ENCODE data around the gene CPM.

The CPM gene

GRCh38 chr12:68932961-68933893 is at the start of gene CPM:
Gene CPM, minus strand, starts transcription at chr12:68933171. Its CDS starts 334 bp downstream, at chr12:68932837.
- peak; percentile 75 for DNase-seq

DNA sequence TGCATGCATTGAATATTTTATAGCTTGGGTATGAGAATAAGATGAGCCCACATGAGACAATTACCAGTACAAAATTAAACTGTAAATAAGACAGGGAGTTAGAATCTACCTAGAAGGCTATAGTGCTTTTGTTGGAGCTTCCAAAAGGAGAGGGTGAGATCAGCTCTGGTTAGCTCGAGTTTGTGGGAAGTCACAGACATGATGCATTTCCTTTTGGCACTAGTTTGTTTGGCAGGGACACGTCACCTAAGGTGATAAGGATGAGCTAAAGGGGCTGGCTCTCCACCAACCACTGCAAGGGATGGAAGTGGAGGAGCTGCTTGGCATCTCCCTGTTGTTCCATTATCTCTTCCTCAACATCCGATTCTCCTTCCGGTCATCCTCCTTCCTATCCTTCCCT is 48.5 kb upstream of the CPM start:
- DNase-seq, result no peak

- DNase-seq, result no peak
Observed at GRCh38 chr12:68980476-68981212, 47.7 kb upstream of the CPM start.

DNA sequence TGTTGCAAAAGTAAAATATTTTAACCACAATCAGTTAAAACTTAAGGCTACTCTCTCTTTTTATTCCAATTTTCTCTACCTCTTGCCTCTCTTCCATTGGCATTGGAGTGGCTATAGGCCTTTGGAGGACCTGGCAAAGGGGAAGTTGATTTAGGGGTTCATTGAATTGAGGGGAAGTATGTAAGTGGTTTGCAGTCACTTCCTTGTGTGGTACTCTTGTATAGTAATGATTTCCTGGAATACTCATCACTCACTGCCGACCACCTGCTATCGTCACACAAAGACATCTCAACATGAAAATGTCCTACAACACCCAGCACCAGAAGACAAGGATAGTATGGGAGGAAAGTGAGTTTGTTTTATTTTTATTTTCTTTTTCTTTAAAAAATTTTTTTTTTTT is 45.7 kb upstream of the CPM start:
- no peak for DNase-seq

DNA sequence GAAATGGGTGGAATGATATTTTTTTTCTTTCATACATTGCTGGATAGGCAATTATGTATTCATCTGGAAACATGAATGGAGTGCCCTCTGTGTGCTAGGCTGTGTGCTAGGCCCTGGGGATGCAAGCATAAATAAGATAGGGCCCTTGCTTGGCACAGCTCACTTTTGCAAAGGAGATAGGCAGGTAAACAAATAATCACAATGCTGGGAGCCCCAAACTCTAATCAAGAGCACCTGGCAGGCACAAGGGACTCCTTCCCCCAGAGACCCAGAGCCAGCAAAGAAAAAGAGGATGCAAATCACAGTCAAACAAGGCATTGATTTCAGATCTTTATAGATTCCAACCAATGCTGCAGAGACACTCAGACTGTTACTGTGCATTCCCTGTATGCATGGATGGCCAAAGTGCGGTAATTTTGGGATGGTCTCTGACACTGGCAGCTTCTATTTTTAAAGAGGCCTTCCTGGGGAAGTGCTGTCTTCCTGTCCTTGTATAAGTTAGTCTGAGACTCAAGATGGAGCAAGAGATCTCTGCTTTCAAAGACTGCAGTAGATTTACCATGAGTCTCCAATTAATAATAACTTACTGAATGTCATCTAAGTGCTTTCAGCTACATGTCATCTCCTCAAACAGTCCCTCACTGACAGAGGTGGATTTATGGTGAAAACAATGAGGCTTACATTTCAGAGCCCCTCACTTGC is 45.1 kb upstream of the CPM start:
- no peak for DNase-seq

GRCh38 chr12:68977335-68977734 is 44.4 kb upstream of the CPM start:
- DNase-seq, result no peak

DNA sequence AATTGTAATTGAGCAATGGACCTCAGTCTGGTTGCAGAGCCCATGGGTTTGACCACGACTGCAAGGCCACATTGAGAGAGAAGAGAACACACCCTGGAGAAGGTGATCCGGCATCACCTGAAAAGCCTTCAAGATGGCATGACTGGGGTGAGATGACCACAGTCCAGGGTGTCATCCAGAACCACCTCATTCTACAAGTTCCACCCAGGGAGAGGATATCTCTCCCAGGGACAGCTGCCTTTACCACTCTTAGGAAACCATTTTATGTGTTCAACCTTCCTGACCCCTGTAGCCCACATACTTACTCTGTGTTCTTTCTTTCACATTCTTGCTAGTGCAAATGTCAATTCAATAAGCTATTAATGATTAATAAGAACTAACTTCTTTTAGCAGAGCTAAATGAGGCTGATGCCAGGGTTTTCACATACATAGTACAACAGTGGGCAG is 43.4 kb upstream of the CPM start:
- no peak for DNase-seq

DNA sequence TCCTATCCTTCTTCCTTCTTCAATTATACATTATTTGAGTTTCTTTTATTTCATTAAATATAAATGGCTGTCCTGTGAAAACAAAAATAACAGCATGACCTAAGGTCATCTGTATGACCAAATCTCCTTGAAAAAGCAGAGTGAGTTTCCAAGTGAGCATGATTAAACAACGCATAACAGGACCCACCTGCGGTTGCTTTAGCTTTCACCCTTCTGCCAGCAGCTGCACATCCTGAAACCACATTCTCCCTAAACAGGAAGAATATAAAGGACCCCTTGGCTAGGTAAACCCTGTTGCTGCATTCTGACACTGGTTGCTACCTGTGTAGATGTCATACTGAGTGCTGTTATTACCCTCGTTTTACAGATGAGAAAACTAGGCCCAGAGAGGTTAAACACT is 42.8 kb upstream of the CPM start:
- no peak for DNase-seq

- DNase-seq, result no peak
Observed at GRCh38 chr12:68972595-68972994, 39.6 kb upstream of the CPM start.

- no peak for DNase-seq
Observed at GRCh38 chr12:68971404-68971803, 38.4 kb upstream of the CPM start.

GRCh38 chr12:68970951-68971350 is 38.0 kb upstream of the CPM start:
- DNase-seq, result no peak

DNA sequence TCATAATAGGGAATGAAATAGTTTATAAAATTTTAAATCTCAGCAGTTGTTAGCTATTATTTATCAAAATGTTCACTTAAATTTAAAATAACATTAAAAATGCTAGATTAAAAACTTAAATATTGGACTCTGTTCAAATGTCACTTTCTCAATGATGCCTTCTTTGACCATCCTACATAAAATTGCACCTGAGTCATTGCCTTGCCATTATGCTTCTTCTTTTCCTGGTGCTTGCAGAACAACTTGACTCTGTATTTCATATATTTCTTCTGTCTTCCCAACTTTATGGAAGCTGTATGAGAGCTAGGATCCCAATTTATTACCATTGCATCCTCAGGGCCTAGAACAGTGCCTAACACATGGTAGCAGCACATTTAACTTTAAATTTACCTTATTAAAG is 37.3 kb upstream of the CPM start:
- no peak for DNase-seq

DNA sequence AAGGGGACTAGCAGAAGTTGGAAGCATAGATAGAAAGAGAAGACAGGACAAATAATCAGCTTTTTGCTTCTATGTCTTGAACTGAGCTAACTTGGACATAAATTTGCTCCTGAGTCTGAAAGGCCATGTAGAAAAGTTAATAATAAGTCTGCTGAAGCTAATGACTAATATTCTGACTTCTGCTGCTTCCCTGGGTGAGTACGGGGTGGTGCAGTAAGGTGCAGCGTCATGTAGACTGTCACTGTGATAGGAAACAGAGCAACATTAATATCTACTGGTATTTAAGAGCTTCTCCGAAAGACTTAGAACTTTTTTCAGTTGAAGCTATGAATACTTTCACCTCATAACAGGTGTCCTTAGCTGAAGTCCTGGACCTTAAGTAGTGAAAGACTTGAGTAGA is 34.1 kb upstream of the CPM start:
- DNase-seq, result no peak

DNA sequence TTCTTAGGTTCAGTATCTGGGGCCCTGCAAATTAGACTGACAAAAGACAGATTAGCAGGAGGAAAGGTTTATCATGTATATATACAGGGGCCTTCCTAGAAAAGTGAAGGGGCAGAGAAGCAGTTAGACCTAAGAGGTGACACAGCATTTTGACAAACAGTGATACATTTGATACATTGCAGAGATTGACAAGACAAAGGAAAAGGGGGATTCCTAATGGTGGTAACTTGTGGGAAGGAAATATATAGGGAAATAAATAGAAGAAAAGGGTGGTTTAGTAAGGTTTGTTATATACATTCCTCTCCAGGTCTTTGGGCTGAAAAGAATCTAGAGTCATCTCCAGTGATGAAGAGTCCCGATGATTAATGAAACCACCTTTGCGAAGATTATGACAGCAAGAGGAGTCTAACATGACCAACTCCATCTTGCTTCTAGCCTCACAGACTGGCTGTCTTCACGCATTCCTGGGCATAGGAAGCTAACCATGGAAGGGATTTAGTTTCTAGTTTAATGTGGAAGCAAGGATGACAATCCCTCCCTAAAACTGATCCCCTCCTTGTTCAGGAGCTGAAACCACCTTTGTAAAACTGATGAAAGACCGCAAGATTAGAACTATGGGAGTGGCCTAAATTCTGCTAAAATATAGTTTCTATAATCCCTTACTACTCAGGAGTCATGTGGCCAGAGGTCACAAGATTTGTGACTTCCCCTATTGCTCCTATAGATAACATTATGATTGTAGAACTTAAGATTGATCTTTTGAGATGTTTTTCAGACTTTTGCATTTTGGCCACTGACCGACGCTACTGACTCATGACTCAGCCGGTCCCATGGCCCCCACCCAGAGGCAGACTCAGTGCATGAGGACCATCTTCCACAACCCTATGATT is 31.1 kb upstream of the CPM start:
- no peak for DNase-seq

GRCh38 chr12:68962877-68963855 is 30.2 kb upstream of the CPM start:
- peak; percentile 25 for DNase-seq

- DNase-seq, result no peak
Observed at GRCh38 chr12:68959891-68960464, 27.0 kb upstream of the CPM start.

- no peak for DNase-seq
Observed at GRCh38 chr12:68959143-68959858, 26.3 kb upstream of the CPM start.

DNA sequence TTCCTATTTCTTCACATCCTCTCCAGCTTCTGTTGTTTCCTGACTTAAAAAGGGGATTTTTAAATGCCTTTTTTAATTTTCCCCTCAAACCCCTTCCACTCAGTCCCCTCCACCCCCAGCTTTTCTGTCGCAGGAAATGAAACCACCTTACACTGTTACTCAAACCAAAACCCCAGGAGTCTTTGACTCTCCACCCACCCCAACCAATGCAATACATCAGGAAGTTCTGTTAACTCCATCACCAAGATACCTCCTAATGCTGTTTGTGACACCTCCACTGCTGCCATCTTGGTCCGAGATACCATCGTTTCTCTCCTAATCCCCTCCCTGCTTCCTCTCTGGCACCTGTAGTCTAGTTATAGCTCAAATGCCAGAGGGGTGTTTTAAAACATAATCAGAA is 25.4 kb upstream of the CPM start:
- peak; percentile 64 for DNase-seq

- no peak for DNase-seq
Observed at GRCh38 chr12:68957273-68957672, 24.3 kb upstream of the CPM start.

- DNase-seq, result no peak
Observed at GRCh38 chr12:68956466-68956865, 23.5 kb upstream of the CPM start.

Measured in stimulated activated CD4-positive, alpha-beta T cell treated with anti-CD3 and anti-CD28 coated beads, Interleukin-4, amount 100 ng/mL, for 24 hours (primary cell).